C4-2B (cell line): ENCODE measurements around the gene SEMA4D.

Source experiments
- H3K27ac ChIP-seq: fragments of 450-650 bp; 2 replicates; pipeline ENCODE4 v1.5.1; 2017
- ZFX ChIP-seq: fragments of 450-650 bp; IDR thresholded peaks from 2 replicates; pipeline ENCODE4 v1.6.1; 2017
- TF ChIP-seq, protein P1 (sequence below): fragments of 450-650 bp; conservative IDR thresholded peaks from 2 replicates; pipeline ENCODE4 v1.5.1; 2017; ENCODE audit warnings: mild to moderate bottlenecking

SEMA4D gene

GRCh38 chr9:89522261-89522958, 24.5 kb upstream of the SEMA4D start:
- no peak for TF ChIP-seq ZFX
- TF ChIP-seq, protein P1, sequence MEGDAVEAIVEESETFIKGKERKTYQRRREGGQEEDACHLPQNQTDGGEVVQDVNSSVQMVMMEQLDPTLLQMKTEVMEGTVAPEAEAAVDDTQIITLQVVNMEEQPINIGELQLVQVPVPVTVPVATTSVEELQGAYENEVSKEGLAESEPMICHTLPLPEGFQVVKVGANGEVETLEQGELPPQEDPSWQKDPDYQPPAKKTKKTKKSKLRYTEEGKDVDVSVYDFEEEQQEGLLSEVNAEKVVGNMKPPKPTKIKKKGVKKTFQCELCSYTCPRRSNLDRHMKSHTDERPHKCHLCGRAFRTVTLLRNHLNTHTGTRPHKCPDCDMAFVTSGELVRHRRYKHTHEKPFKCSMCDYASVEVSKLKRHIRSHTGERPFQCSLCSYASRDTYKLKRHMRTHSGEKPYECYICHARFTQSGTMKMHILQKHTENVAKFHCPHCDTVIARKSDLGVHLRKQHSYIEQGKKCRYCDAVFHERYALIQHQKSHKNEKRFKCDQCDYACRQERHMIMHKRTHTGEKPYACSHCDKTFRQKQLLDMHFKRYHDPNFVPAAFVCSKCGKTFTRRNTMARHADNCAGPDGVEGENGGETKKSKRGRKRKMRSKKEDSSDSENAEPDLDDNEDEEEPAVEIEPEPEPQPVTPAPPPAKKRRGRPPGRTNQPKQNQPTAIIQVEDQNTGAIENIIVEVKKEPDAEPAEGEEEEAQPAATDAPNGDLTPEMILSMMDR = no peak
- H3K27ac ChIP-seq = no peak overlapping the region

GRCh38 chr9:89519366-89519805, 21.5 kb upstream of the SEMA4D start:
- no peak for TF ChIP-seq ZFX
- TF ChIP-seq, protein P1 = no peak
- peak overlapping the region; percentile 5; the same call in 1 of the 2 replicates for H3K27ac ChIP-seq

DNA sequence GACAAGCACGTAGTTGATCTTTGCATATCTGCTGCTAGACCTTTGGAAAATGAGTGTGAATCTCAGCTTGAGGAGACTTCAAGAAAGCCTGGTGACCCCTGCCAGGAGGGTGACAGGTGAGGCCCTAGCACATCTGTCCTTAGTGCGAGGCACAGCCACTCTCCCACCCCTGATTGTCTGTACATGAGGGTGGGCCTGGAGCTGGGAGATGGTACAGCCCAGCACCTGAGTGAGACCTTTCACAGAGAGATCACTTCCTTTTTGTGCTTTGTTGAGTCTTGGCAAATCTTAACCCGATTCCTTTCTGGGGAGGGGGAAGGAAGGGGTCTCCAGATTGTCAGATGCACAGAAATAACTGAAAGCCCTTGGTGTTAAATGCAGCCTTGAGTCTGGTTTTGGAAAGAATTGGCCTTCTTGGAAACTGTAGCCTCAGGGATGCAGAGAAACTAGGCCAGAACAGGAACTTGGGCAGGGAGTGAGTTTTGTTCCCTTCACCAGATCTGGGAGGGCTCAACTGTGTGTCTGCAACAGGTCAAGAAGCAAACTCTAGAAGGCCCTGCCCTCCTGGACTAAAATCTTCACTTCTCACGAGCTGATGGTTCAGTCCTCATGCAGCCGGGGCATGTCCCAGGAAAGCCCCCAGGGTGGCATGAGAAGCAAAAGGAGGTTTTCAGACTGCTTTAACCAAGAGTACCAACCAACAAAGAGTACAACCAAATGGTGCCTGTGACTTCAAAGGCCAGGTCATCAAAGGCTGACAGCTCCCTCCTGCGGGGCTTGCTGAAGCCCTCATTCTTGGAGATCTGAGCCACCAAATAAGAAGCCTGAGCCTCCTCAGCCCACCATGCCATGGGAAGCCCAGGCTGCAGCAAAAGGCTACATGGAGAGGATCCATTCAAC, 20.8 kb upstream of the SEMA4D start:
- H3K27ac ChIP-seq = peak overlapping the region; percentile 5; the same call in 1 of the 2 replicates
- TF ChIP-seq, protein P1 = no peak
- TF ChIP-seq ZFX = no peak

- H3K27ac ChIP-seq = no peak overlapping the region
- no peak for TF ChIP-seq ZFX
- TF ChIP-seq, protein P1 = no peak
These were observed 17.5 kb upstream of the SEMA4D start for GRCh38 chr9:89515416-89515815.

GRCh38 chr9:89514956-89515355, 17.0 kb upstream of the SEMA4D start:
- no peak for TF ChIP-seq ZFX
- TF ChIP-seq, protein P1 = no peak

GRCh38 chr9:89514337-89514736, 16.4 kb upstream of the SEMA4D start:
- H3K27ac ChIP-seq = no peak overlapping the region
- TF ChIP-seq, protein P1 = no peak

More at GRCh38 chr9:89514956-89515355, 17.0 kb upstream of the SEMA4D start:
- H3K27ac ChIP-seq = no peak overlapping the region

DNA sequence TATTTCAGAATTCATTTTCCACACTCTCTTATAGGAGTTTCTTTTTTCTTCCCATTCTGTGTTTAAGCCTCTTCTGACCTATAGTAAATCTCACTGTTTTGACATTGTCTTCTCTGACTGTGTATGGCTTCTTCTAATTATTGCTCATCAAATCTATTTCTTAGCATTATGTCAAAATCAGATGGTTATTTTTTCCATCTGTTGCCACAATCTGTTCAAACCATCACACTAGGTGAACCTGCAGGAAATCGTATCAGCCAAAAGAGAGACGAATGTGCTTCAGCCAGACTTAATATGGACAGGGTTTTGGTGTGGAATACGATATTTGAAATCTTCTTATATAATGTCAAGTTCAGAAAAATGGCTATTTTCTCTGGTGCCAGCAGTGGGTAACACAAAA, 15.9 kb upstream of the SEMA4D start:
- no peak for TF ChIP-seq ZFX
- TF ChIP-seq, protein P1 = no peak
- H3K27ac ChIP-seq = no peak overlapping the region
